ENCODE measurements around the gene OR7G2. TPM values are rescaled to one million over a fixed set of nuclear protein-coding genes. Genes with fewer than 3 reads are reported as not detected.
A peak's percentile ranks its signal among the peaks of the same experiment; 100 is the strongest.

Gene OR7G2
- not detected for total RNA-seq

- intact Hi-C loops (cut with DNase I), result loop anchor here (5.0 kb wide), 1 partner anchor 1195 kb away; the partner anchor contains the start of gene TGFBR3L
- DNase-seq (ENCODE audit: low spot score) (no peak), ATAC-seq (no peak)
Measured at GRCh38 chr19:9107375-9107774, at the start of gene OR7G2. OR7G2 (minus strand) TSS chr19:9107475; CDS start chr19:9103243, 4,232 bp downstream.

DNA sequence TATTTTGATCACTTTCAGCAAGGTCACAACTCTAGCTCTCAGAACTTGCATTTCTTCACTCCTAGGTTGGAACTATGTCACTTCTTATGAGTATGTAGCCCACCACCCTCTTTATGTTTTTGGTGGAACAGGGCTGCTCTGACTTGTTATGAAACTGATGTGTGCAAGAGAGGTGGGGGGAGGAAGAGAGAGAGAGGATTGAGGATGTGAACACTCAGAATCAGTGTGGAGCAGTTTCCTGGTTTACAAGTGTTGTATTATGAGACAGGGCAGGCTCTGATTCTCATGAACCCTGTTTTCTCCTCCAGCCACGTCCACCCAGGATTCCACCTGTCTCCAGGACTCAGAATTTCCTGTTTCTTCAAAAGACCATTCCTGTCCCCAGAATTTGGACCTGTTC lies 49.0 kb upstream of the OR7G2 start:
- ATAC-seq (no peak), DNase-seq (ENCODE audit: low spot score) (no peak)
- intact Hi-C loops (cut with DNase I), result no loop called here

DNA sequence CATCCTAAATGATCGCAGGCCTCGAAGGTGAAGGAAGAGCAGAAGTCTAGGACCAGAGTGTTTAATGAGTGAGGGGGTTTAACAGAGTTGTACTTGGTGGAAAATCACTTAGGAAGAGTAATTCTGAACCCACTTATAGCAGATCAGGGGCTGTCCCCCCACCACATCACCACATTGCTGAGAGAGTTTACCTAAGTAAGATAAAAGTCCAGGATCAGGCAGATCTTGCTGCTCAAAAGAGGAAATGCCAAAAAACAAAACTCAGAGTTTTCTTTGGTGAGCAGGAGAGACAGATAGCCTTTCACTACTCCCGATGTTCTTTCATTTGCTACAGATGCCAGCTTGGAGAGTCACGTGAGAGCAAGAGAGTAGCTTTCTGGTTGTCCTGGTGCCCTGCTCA lies 48.3 kb upstream of the OR7G2 start:
- ATAC-seq, result no peak
- DNase-seq (ENCODE audit: low spot score), result no peak
- intact Hi-C loops (cut with DNase I), result no loop called here

- intact Hi-C loops (cut with DNase I), result no loop called here
Measured at GRCh38 chr19:9151367-9151766, 44.1 kb upstream of the OR7G2 start.

GRCh38 chr19:9150650-9151049 lies 43.4 kb upstream of the OR7G2 start:
- ATAC-seq (no peak), DNase-seq (ENCODE audit: low spot score) (no peak)
- intact Hi-C loops (cut with DNase I), result no loop called here

More at GRCh38 chr19:9151367-9151766, 44.1 kb upstream of the OR7G2 start:
- no peak for DNase-seq (ENCODE audit: low spot score)
- ATAC-seq, result no peak

DNA sequence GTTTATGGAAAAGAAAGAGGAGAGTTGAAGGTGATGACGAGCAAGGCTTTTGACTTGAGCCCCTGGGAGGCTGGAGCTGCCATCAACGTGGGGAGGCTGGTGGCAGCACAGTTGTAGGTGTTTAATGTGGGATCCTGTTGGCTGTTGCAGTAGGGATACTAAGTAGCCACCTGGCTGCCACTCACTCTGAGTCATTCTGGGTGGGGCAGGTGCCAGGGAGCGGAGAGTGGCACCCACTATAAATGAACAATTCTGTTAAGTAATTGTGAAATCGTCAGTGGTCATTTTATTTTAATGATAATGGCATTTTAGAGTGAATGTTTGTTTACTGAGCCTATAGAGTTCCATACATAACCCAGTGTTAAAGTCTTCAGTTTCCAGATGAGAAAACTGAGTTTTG lies 42.7 kb upstream of the OR7G2 start:
- DNase-seq (ENCODE audit: low spot score) (no peak), ATAC-seq (no peak)
- intact Hi-C loops (cut with DNase I), result no loop called here

DNA sequence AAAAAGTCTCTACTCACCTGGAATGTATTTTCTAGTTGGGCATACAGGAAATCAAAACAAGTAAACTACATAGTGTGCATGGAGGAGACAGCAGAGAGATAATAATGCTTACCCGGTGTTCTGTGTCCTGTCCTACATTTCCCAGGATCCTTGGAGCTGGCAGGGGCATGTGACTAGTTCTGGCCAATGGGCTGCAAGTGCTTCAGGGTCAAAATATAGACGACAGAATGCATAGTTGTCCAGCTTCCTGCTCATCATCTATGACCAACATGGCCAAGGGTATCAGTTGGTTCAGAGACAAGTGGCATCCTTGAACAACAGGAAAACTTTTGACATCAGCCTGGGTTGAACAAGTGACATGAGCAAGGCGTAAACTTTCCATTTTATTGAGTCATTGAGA lies 41.4 kb upstream of the OR7G2 start:
- no peak for DNase-seq (ENCODE audit: low spot score)
- no peak for ATAC-seq
- intact Hi-C loops (cut with DNase I), result no loop called here

DNA sequence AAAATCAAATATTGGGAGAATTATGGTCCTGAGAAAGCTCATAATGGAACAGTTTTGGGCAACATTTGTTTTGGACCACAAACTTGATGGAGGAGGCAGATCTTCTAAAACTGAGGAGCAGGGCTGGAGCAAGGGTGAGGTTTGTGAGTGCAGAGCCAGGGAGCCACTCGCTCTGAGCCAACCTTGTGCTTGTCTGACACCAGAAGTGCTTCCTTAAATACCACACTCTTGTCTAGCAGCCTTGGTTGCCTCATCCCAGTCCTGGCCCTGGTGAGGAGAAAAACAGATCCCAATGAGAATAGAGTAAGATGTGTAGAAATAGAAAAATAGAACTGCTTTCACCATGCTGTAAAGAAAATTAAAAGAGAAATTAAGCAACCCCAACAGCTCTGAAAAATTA lies 39.6 kb upstream of the OR7G2 start:
- ATAC-seq, result no peak
- intact Hi-C loops (cut with DNase I), result no loop called here
- DNase-seq (ENCODE audit: low spot score), result no peak

- intact Hi-C loops (cut with DNase I), result no loop called here
- no peak for ATAC-seq
Measured at GRCh38 chr19:9144920-9145319, 37.6 kb upstream of the OR7G2 start.

DNA sequence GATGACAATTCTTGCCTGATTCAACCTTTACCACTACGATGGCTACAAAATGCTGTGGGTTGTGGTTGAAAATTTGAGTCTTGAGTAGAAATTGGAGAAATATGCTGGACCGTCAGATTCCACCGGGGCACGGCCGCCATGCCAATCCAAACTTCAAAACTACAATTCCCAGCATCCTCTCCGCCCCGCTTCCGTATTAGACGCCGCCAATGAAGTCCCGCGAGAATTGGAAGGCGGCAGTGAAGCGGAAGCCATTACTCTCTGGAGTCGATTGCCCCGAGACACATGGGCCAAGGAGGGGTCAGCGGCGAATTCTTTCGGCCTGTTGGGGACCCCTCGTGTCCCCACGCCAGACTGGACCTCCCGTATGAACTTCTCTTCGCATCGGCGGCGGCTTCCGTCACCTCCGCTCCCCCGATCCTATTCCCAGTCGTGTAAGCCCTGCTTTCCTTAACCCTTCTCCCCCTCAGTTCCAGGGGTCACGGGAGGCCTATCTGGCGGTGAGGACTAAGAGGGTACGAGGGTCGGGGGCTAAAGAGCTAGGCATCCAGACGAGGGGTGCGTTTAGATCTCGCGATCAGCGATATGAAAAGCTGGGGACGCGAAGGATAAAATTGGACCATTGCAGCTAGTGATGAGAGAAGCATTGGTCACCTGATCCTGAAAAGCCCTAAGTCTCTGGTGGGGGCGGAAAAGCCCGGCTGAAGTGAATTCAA lies 33.0 kb upstream of the OR7G2 start, which contains the start of gene ZNF317:
TSS of gene ZNF317 (plus strand) at position 239 of the 716 bp plus-strand sequence. CDS start 15,620 bp downstream, outside the sequence.
- DNase-seq (ENCODE audit: low spot score) (peak; percentile 95), ATAC-seq (peak; percentile 100)
- intact Hi-C loops (cut with DNase I), result no loop called here

More at GRCh38 chr19:9144920-9145319, 37.6 kb upstream of the OR7G2 start:
- DNase-seq (ENCODE audit: low spot score), result no peak

GRCh38 chr19:9139609-9140158 lies 32.4 kb upstream of the OR7G2 start:
- ATAC-seq (peak; percentile 25), DNase-seq (ENCODE audit: low spot score) (no peak)
- intact Hi-C loops (cut with DNase I), result no loop called here

- intact Hi-C loops (cut with DNase I), result no loop called here
- no peak for ATAC-seq
- no peak for DNase-seq (ENCODE audit: low spot score)
Measured at GRCh38 chr19:9132422-9132821, 25.1 kb upstream of the OR7G2 start.

- intact Hi-C loops (cut with DNase I), result no loop called here
- ATAC-seq (no peak), DNase-seq (ENCODE audit: low spot score) (no peak)
Measured at GRCh38 chr19:9130965-9131364, 23.7 kb upstream of the OR7G2 start.

DNA sequence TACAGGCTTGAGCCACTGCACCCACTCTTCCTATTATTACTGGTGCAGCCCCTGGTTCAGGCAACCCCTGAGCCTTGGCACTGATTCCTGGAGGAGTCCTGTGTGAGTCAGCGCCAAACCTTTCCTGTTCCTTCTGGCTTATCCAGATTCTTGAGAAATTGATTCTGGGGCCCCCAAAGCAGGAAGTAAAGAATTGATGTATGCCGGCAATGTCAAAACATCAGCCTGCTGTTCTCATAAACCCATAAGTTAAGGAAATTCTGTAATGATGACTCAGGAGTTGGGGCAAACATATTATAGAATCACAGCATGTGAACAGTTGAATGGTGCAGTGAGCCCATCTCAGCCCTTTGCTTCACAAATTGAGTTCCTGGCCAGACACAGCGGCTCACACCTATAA lies 20.9 kb upstream of the OR7G2 start:
- ATAC-seq (no peak), DNase-seq (ENCODE audit: low spot score) (no peak)
- intact Hi-C loops (cut with DNase I), result no loop called here

DNA sequence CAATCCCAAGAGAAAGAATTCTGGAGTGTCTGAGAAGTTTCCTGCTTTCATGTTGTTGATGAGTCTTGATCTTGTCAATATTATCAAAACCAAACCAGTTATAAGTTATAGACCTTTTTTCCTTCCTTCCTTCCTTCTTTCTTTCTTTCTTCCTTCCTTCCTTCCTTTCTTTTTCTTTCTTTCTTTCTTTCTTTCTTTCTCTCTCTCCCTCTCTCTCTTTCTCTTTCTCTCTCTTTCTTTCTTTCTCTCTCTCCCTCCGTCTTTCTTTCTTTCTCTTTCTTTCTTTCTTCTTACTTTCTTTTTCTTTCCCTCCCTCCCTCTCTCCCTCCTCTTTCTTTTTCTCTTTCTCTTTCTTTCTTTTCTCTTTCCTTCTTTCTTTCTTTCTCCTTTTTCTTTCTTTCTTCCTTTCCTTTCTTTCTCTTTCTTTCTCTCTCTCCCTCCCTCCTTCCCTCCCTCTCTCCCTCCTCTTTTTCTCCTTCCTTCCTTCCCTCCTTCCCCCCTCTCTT lies 19.7 kb upstream of the OR7G2 start, which contains the start of gene OR7G3:
TSS of gene OR7G3 (minus strand) at position 51 of the 506 bp plus-strand sequence. CDS start at position 51, 0 bp downstream.
- intact Hi-C loops (cut with DNase I), result no loop called here
- no peak for DNase-seq (ENCODE audit: low spot score)
- no peak for ATAC-seq

DNA sequence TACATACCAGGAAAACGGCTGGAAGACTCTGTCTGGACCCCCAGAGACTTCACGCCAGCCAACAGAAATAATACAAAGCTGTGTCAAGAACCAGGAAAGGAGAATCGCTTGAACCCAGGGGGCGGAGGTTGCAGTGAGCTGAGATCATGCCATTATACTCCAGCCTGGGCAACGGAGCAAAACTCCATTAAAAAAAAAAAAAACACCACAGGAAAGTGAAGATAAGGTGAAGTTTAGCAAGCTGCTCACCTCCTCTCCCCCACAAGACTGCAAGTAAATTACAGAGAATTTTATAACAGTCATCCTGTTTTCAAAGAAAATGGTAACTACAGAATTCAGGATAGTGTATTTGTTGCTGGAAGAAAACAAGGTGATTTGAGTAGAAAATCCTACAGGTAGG lies 9.3 kb upstream of the OR7G2 start:
- DNase-seq (ENCODE audit: low spot score) (no peak), ATAC-seq (no peak)
- intact Hi-C loops (cut with DNase I), result no loop called here

GRCh38 chr19:9115307-9115813 lies 8.1 kb upstream of the OR7G2 start, which contains the start of gene OR7G1:
OR7G1 (minus strand) TSS chr19:9115763; CDS start chr19:9115763, 0 bp downstream.
- ATAC-seq (no peak), DNase-seq (ENCODE audit: low spot score) (no peak)
- intact Hi-C loops (cut with DNase I), result no loop called here

DNA sequence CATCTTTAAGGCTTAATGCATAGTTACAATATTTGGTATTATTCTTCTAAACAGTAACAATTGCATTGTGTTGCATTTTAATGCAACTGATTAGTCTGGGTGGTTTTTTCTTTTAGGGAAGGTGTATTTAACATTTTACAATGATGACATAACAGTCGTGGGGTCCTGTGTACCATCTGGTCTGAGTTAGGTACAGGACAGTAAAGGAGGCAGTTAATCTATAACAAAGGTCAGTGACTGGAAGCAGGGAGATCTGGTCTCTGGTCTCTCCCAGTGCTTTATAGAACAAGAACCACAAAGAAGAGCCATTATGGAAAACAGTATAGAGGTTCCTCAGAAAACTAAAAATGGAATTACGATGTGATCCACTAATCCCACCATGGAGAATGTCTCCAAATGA lies 2.7 kb upstream of the OR7G2 start:
- no peak for ATAC-seq
- intact Hi-C loops (cut with DNase I), result loop anchor here (5.0 kb wide), 1 partner anchor 1198 kb away; the partner anchor contains the start of gene TGFBR3L
- DNase-seq (ENCODE audit: low spot score), result no peak

- no peak for DNase-seq (ENCODE audit: low spot score)
- ATAC-seq, result no peak
- intact Hi-C loops (cut with DNase I), result no loop called here
Measured at GRCh38 chr19:9086761-9087160, 20.5 kb downstream of the OR7G2 start, which contains the start of gene OR1M1. OR1M1 (plus strand) TSS chr19:9087061; CDS start chr19:9093245, 6,184 bp downstream.

DNA sequence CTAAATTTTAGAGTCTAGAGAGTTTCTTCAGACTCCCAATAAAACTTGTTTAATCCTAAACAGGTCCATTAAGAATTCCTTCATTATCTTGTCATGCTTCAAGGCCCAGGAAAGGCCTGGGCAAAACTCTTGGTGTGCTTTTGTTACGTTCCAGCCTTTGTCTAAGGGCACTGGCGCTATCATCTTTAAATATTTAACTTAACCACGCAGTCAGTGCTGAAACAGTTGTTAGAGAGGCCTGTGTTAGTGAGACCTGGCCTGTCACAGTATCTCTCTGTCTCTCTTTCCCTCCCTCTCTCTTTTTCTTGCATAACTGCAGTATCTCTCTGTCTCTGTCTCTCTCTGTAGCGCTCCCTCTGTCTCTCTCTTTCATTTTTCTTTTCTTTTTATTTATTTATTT lies 28.6 kb downstream of the OR7G2 start:
- ATAC-seq (no peak), DNase-seq (ENCODE audit: low spot score) (no peak)
- intact Hi-C loops (cut with DNase I), result loop anchor here (10.0 kb wide), 1 partner anchor 424 kb away; no protein-coding TSS in a partner anchor

Data from sciatic nerve (tissue), 2 donors.